K562 (cell line): Measurements from ENCODE around the gene SPRN. TPM values are rescaled to one million over a fixed set of nuclear protein-coding genes. Genes with fewer than 3 reads are reported as not detected.

Experiments
- CHD4 ChIP-seq: fragments of 200-600 bp; sonication (generic); IDR thresholded peaks from 3 replicates; pipeline ENCODE4 v1.6.1; 2012; ENCODE audit warnings: low read depth, mild to moderate bottlenecking, mixed read lengths, low read length, inconsistent platforms; ENCODE audit not compliant: insufficient read depth, insufficient replicate concordance, poor library complexity, severe bottlenecking
- GATAD2B ChIP-seq: fragments of 450-650 bp; IDR thresholded peaks from 2 replicates; pipeline ENCODE4 v1.6.1; 2017; ENCODE audit warnings: mild to moderate bottlenecking, borderline replicate concordance
- KDM5B ChIP-seq: fragments of 200-600 bp; sonication (generic); IDR thresholded peaks from 2 replicates; pipeline ENCODE4 v1.6.1; 2012; ENCODE audit warnings: low read depth, mild to moderate bottlenecking, moderate library complexity, low read length, control low read depth, inconsistent platforms; ENCODE audit not compliant: insufficient replicate concordance
- L3MBTL2 ChIP-seq: fragments of 450-650 bp; IDR thresholded peaks from 2 replicates; pipeline ENCODE4 v1.6.1; 2016; ENCODE audit warnings: mild to moderate bottlenecking, moderate library complexity
- MCM3 ChIP-seq: fragments of 450-650 bp; IDR thresholded peaks from 2 replicates; pipeline ENCODE4 v1.6.1; 2016
- PTRF ChIP-seq: fragments of 450-650 bp; IDR thresholded peaks from 2 replicates; pipeline ENCODE4 v1.6.1; 2016; ENCODE audit warnings: mild to moderate bottlenecking, missing genetic modification characterization, missing compliant biosample characterization
- RBM39 ChIP-seq: fragments of 200-400 bp; formaldehyde crosslinking; optimal IDR thresholded peaks from 2 replicates; pipeline ENCODE3; 2018; ENCODE audit warnings: low read depth, low read length
- SAP30 ChIP-seq: fragments of 200-600 bp; sonication (generic); IDR thresholded peaks from 2 replicates; pipeline ENCODE4 v1.6.1; 2012; ENCODE audit warnings: borderline replicate concordance, low read depth, mild to moderate bottlenecking, moderate library complexity, low read length, control low read depth, inconsistent platforms; ENCODE audit not compliant: insufficient read depth, poor library complexity, severe bottlenecking
- SETDB1 ChIP-seq: IDR thresholded peaks from one replicate; pipeline ENCODE4 v1.6.1; 2012; ENCODE audit warnings: low read length, control low read depth, inconsistent platforms
- U2AF1 ChIP-seq: fragments of 200-400 bp; formaldehyde crosslinking; optimal IDR thresholded peaks from 2 replicates; pipeline ENCODE3; 2017; ENCODE audit warnings: mild to moderate bottlenecking, low read depth, low read length, moderate library complexity
- ZBTB49 ChIP-seq: sonication (generic); formaldehyde crosslinking; IDR thresholded peaks from 2 replicates; pipeline ENCODE4 v1.8.0; 2022; ENCODE audit warnings: missing genetic modification reagents, mild to moderate bottlenecking, borderline replicate concordance
- ZNF586 ChIP-seq: fragments of 450-650 bp; formaldehyde crosslinking; conservative IDR thresholded peaks from 2 replicates; pipeline ENCODE4 v1.4.0; 2020; ENCODE audit warnings: mild to moderate bottlenecking, moderate library complexity
- polyA plus RNA-seq, 8 experiments: library from polyadenylated mRNA; depleted of rRNA in 4 of 8; stranded (reverse) in 5 of 8; unstranded in 3 of 8; fragments of >200 nt; fragmentation: Nextera tagmentation in 2 of 8; fragmentation: Illumina TruSeq in 1 of 8; extraction: Ambion mirVana in 2 of 8; extraction: Trizol in 1 of 8; gene quantifications; 2 replicates each; pipeline versions ENCODE4 v1.2.1 to v1.2.3, GENCODE V29; 2011 to 2014; ENCODE audit warnings: inconsistent platforms in 1 of 8, missing spikeins in 1 of 8
- total RNA-seq, 7 experiments: library from RNA; depleted of rRNA in 6 of 7; stranded (reverse); fragments of >200 nt in 6 of 7; fragmentation: Illumina TruSeq in 2 of 7; extraction: Trizol in 2 of 7; gene quantifications; 2 replicates each; pipeline versions ENCODE4 v1.2.1 to v1.2.3, GENCODE V29; 2011 to 2021; ENCODE audit warnings: low replicate concordance in 1 of 7
- TF ChIP-seq, protein P1 (sequence below): fragments of 200-600 bp; sonication (generic); IDR thresholded peaks from one replicate; pipeline ENCODE4 v1.6.1; 2012; ENCODE audit warnings: mild to moderate bottlenecking, low read depth, low read length, inconsistent platforms

The SPRN gene
- total and polyA plus RNA-seq, 9 of the 15 experiments (the other 6 are each of a cell fraction or from before 2014, with no cell fraction given): 0.04 TPM; not detected in 8

- TF ChIP-seq, protein P1, sequence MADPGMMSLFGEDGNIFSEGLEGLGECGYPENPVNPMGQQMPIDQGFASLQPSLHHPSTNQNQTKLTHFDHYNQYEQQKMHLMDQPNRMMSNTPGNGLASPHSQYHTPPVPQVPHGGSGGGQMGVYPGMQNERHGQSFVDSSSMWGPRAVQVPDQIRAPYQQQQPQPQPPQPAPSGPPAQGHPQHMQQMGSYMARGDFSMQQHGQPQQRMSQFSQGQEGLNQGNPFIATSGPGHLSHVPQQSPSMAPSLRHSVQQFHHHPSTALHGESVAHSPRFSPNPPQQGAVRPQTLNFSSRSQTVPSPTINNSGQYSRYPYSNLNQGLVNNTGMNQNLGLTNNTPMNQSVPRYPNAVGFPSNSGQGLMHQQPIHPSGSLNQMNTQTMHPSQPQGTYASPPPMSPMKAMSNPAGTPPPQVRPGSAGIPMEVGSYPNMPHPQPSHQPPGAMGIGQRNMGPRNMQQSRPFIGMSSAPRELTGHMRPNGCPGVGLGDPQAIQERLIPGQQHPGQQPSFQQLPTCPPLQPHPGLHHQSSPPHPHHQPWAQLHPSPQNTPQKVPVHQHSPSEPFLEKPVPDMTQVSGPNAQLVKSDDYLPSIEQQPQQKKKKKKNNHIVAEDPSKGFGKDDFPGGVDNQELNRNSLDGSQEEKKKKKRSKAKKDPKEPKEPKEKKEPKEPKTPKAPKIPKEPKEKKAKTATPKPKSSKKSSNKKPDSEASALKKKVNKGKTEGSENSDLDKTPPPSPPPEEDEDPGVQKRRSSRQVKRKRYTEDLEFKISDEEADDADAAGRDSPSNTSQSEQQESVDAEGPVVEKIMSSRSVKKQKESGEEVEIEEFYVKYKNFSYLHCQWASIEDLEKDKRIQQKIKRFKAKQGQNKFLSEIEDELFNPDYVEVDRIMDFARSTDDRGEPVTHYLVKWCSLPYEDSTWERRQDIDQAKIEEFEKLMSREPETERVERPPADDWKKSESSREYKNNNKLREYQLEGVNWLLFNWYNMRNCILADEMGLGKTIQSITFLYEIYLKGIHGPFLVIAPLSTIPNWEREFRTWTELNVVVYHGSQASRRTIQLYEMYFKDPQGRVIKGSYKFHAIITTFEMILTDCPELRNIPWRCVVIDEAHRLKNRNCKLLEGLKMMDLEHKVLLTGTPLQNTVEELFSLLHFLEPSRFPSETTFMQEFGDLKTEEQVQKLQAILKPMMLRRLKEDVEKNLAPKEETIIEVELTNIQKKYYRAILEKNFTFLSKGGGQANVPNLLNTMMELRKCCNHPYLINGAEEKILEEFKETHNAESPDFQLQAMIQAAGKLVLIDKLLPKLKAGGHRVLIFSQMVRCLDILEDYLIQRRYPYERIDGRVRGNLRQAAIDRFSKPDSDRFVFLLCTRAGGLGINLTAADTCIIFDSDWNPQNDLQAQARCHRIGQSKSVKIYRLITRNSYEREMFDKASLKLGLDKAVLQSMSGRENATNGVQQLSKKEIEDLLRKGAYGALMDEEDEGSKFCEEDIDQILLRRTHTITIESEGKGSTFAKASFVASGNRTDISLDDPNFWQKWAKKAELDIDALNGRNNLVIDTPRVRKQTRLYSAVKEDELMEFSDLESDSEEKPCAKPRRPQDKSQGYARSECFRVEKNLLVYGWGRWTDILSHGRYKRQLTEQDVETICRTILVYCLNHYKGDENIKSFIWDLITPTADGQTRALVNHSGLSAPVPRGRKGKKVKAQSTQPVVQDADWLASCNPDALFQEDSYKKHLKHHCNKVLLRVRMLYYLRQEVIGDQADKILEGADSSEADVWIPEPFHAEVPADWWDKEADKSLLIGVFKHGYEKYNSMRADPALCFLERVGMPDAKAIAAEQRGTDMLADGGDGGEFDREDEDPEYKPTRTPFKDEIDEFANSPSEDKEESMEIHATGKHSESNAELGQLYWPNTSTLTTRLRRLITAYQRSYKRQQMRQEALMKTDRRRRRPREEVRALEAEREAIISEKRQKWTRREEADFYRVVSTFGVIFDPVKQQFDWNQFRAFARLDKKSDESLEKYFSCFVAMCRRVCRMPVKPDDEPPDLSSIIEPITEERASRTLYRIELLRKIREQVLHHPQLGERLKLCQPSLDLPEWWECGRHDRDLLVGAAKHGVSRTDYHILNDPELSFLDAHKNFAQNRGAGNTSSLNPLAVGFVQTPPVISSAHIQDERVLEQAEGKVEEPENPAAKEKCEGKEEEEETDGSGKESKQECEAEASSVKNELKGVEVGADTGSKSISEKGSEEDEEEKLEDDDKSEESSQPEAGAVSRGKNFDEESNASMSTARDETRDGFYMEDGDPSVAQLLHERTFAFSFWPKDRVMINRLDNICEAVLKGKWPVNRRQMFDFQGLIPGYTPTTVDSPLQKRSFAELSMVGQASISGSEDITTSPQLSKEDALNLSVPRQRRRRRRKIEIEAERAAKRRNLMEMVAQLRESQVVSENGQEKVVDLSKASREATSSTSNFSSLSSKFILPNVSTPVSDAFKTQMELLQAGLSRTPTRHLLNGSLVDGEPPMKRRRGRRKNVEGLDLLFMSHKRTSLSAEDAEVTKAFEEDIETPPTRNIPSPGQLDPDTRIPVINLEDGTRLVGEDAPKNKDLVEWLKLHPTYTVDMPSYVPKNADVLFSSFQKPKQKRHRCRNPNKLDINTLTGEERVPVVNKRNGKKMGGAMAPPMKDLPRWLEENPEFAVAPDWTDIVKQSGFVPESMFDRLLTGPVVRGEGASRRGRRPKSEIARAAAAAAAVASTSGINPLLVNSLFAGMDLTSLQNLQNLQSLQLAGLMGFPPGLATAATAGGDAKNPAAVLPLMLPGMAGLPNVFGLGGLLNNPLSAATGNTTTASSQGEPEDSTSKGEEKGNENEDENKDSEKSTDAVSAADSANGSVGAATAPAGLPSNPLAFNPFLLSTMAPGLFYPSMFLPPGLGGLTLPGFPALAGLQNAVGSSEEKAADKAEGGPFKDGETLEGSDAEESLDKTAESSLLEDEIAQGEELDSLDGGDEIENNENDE: no peak
- TF ChIP-seq KDM5B: peak; percentile 8
- no peak for TF ChIP-seq SAP30
- TF ChIP-seq L3MBTL2: peak; percentile 55
- no peak for TF ChIP-seq ZBTB49
- TF ChIP-seq PTRF (tag): no peak
- TF ChIP-seq SETDB1: no peak
- no peak for TF ChIP-seq U2AF1
- TF ChIP-seq ZNF586 (CRISPR knock-in tag): no peak
- TF ChIP-seq RBM39: no peak
- no peak for TF ChIP-seq CHD4
- TF ChIP-seq MCM3: no peak
- peak; percentile 22; the same call in 1 of the 2 replicates for TF ChIP-seq GATAD2B
Measured at GRCh38 chr10:133388236-133388972, 36.0 kb downstream of the SPRN start (continued).
